GM12865 (cell line): ENCODE measurements around the gene RBM19.

Experiments
- DNase-seq: peaks from one replicate; pipeline ENCODE4 v3.0.0; 2010; ENCODE audit warnings: low read depth
- H3K4me3 ChIP-seq: 2 replicates; pipeline ENCODE4 v1.5.1; 2011; ENCODE audit warnings: mild to moderate bottlenecking, low read depth, low read length, control low read depth
- TF ChIP-seq, protein P1 (sequence below): IDR thresholded peaks from 2 replicates; pipeline ENCODE4 v1.5.1; 2011; ENCODE audit warnings: low read length, control low read depth, low read depth, inconsistent platforms; ENCODE audit not compliant: insufficient read depth; ENCODE audit errors: missing control alignments

RBM19 gene

DNA sequence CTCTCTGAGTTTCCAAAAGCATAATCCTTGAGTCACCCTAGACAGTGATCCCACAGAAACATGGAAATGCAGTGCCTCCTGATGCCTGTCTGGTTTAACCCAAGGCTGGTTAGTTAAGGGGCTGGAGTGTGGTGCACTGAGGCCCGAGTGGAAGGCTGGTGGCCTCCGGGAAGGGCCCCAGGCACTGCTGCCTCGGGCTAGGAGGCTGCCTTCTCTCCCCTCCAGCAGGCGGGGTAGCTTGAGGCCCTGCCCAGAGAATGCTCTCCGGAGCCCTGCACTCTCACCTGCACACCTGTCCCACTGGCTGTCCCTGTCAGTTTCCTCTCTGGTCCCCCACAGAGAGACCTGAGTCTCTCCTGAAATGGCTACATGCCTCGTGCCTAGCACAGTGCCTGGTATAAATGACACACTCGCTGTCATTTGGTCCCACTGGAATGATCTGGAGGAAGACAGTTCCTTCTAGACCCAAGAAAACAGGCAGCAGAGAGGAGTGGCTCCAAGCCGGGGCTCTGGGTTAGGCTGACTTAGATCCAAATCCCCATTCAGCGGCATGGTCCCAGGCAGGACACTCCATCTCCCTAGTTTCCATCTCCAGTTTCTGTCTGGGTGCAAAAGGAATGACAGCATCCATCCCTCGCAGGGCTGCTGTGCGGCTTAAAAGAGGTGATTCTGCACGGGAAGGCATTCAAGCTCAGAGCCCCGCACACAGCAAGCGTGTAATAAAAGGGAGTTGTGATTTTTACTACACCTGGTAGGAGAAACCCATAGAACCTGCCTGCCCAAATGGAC lies 54.0 kb downstream of the RBM19 start:
- H3K4me3 ChIP-seq: no peak overlapping the region
- no peak for DNase-seq
- TF ChIP-seq, protein P1, sequence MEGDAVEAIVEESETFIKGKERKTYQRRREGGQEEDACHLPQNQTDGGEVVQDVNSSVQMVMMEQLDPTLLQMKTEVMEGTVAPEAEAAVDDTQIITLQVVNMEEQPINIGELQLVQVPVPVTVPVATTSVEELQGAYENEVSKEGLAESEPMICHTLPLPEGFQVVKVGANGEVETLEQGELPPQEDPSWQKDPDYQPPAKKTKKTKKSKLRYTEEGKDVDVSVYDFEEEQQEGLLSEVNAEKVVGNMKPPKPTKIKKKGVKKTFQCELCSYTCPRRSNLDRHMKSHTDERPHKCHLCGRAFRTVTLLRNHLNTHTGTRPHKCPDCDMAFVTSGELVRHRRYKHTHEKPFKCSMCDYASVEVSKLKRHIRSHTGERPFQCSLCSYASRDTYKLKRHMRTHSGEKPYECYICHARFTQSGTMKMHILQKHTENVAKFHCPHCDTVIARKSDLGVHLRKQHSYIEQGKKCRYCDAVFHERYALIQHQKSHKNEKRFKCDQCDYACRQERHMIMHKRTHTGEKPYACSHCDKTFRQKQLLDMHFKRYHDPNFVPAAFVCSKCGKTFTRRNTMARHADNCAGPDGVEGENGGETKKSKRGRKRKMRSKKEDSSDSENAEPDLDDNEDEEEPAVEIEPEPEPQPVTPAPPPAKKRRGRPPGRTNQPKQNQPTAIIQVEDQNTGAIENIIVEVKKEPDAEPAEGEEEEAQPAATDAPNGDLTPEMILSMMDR: no peak

GRCh38 chr12:113910751-113911272 lies 55.3 kb downstream of the RBM19 start:
- DNase-seq: no peak
- TF ChIP-seq, protein P1: no peak
- no peak overlapping the region for H3K4me3 ChIP-seq

- TF ChIP-seq, protein P1: no peak
- no peak for DNase-seq
Observed at GRCh38 chr12:113909776-113910420, 56.2 kb downstream of the RBM19 start.

GRCh38 chr12:113908584-113909100 lies 57.5 kb downstream of the RBM19 start:
- DNase-seq: no peak
- TF ChIP-seq, protein P1: no peak
- no peak overlapping the region for H3K4me3 ChIP-seq

More at GRCh38 chr12:113909776-113910420, 56.2 kb downstream of the RBM19 start:
- no peak overlapping the region for H3K4me3 ChIP-seq

DNA sequence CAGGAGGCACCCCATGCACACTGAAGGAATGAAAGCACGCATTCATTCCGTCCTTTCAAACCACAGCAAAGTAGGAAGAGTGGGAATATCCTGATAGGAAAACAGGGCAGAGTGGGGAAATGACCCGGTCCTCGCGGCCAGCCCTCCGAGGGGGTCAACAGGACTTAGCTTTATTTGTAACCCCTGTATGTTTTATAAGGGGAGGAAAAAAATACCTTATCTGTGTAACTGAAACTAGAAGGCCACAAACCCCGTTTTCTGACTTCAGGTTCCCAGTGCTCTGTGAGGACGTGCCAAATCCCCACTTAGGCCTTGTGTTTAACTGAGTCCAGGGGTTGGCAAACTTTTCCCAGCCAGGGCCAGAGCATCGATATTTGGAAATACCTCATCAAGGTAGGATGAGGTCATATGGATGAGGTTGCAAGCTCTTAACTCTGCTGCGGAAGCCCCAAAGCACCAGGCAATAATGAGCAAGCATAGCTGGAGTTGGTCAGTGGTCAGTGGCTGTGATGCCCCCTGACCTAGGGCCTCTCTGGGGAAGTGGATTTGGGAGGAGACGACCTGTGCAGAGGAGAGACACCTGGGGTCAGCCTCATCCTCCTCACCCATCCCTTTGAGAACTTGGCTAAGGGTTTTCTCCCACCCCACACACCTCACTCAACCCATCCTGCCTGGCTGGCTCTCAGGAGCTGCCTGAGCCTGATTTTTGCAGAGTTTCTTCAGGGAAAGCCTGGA lies 58.5 kb downstream of the RBM19 start:
- H3K4me3 ChIP-seq: no peak overlapping the region
- TF ChIP-seq, protein P1: no peak
- DNase-seq: no peak

DNA sequence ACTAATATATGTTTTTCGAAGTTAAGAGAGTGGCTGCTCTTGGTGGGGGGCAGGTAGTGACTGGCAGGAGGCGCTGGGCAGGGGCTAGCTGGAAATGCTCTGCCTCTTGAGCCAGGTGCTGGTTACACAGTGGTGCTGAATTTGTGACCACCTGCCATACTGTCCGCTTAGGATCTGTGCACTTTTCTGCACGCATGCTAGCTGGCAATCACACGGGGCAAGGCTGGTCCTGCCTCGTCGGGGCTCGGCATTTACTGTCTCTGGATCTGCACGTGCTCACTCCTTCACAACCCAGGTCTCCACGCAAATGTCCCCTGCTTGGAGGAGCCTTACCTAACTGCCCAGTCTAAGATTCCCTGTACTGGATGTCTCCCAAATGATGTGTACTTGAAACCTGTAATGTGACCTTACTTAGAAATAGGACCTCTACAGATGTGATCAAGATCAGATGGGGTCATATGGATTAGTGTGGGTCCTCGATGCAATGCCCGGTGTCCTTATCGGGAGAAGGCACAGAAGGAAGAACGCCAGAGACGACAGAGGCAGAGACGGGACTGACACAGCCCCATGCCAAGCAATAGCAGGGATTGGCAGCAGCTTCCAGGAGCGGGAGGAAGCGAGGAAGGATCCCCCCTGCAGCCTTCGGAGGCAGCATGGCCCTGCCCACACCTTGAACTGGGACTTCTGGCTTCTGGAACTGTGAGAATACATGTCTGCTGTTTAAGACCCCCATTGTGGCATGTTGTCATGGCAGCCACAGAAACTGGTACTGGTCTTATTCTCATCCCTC lies 59.5 kb downstream of the RBM19 start:
- TF ChIP-seq, protein P1: no peak
- H3K4me3 ChIP-seq: no peak overlapping the region
- DNase-seq: no peak
